Ureter (tissue), 1 donor: ENCODE data around the gene NUBPL. TPM values are rescaled to one million over a fixed set of nuclear protein-coding genes. Genes with fewer than 3 reads are reported as not detected.
"Not testable (repeated sequence)": the region's sequence is repeated elsewhere in the genome, so short reads cannot be mapped to it uniquely, and the experiment has no call there.

Source experiments
- DNase-seq: peaks from one replicate; pipeline ENCODE4 v3.0.0-alpha.2; 2020; ENCODE audit warnings: low spot score
- total RNA-seq: library from RNA; stranded (reverse); gene quantifications from one replicate; pipeline ENCODE4 v1.2.4, GENCODE V29; 2023
- donor health status: DM: yes; HTN: yes; CAD: no.

NUBPL gene
- total RNA-seq, 1 donor from 2014 or later: 24.9 TPM

DNA sequence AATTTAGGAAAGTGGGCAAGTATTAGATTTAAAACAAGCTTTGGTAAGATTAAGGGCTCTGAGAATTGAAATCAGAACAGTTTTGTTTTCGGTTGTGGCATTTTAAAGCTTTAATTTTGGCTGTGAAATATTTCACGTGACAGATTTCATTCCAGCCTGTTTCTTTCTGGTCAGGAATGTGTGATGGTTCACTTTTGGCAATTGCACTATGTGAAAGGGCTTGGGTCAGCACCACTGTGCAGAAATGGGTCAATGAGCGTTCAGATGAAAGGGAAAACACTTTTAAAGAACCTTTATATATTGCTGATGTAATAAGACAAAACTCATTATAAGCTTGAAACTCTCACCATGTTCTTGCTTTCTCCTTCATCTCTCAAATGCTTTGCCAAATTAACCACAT is 17.1 kb downstream of the NUBPL start:
- no peak for DNase-seq

DNA sequence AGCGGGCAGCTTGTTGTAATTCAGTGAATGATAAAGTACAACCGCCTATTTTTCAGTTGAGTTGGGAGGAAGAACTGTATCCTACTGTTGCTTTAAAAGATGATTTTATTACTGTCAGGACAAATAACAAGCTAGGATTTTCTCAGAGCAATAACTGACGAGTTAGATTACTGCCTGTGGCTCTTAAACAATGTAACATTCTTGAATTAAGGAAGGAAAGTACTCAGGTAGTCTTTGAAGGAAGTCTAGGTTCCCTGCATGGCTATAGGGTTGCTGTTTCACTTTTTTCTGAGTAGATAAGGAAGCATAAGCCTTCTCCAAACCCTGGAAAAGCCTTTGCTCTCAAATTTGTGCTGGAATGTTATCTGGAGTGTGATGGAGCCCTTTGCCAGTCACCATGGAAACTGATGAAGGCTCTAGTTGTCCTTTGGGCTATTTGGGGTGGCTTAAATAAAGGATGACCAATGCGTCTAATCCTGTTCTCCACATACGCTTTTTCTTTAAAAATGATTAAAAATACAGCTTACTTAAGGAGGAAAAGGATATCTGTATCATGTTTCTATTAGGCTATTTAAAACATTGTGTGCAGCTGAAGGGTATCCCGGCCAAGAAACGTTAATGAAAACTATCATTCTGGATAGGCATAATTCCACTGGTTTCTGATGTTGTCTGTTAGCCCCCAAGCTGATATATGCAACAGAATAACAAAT is 17.7 kb downstream of the NUBPL start:
- no peak for DNase-seq

- DNase-seq: no peak
These were observed 19.0 kb downstream of the NUBPL start for GRCh38 chr14:31580234-31580633.

DNA sequence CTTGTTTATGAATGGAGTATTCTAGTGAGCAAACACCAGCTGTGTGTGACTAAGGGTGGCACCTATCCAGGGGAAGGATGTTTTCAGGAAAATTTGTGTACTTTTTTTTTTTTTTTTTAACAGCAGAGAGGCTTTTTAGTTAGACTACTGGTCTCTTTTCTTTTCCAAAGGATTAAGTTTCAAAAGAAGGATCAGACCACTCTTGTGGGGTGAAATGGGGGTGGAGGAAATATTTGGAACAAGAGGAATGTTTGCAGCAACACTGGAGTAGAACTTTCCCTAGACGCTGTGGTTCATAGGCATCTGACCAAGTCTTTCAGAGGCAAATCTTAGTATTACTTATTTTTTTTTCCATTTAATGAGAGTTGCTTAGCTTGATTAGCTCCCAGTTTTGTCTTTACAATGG is 21.1 kb downstream of the NUBPL start:
- DNase-seq: no peak

DNA sequence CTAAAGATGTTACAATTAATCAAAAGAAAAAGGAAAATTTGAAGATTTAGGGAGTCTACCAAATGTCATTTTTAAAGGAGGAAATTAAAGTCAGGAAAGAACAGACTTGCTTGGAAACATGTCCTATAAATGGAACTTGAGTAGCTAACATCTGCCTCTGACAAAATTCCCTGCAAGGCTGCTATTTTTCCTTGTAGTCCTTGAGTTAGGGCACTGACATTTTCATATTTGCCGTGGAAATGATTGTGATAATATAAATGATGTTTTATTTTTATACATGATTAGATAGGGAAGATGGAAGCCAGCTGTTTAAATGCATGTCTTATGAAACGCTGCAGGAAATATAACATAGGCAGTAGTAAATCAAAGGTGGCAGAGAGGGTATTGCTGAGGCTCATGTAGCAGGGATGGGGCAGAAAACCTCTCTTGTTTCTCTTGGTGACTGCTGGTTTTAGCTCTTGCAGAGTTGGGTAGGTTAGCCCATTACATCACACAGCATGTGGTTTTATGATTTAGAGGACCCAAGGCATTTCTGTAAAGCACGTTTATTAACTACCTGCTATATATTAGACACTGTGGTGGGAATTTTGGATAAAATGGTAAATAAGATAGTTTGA is 21.7 kb downstream of the NUBPL start:
- DNase-seq: no peak

DNA sequence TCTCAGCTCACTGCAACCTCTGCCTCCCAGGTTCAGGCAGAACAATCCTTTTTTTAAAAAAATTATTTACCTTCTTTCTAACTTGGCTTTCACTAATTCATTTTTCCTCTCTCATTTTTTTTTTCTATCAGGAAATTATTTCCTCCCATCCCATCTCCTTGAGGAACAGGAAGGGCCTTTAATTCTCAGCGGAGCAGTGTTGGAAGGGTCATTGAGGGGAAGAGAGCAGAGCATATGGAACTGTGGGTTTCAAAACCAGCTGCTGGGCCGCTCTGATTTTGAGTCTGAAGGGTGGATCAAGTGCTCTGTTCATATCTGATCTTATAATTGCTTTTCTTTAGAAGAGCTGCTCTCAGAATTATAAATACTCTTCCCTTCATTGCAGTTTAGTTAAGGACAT is 29.0 kb downstream of the NUBPL start:
- no peak for DNase-seq

DNA sequence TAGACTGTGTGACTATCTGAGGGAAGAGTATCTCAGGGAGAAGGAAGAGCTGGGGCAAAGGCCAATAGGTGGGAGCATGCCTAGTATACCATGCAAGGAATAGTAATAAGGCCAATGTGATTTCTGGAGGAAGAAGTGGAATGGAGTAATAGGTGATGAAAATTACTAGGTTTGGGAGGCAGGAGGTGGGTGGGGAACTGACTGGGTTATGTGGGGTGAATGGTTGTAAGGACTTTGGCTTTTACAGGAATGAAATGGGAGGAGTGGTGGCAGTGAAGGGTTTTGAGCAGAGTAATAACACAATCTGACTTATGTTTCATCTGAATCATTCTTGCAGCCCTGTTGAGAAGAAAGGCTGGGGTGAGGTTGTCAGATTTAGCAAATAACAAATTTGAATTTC is 30.9 kb downstream of the NUBPL start:
- DNase-seq: no peak

DNA sequence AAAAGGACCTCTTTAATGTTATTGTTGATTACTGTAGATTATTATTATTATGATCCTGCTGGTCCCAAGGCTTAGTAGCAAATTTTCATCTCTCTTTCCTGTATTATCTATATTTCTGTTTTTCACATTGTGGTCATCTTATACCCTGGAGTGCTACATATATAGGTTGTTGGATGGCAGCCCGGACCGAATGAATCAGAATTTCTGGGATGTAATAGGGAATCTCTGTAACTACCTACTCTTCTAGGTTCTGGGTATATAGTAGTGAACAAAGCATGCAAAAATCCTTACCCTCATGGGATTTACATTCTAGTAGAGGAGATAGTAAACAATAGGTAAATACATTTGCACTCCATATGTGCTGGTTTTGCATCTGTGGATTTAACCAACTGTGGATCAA is 31.4 kb downstream of the NUBPL start:
- no peak for DNase-seq

GRCh38 chr14:31596342-31597095 is 35.3 kb downstream of the NUBPL start:
- DNase-seq: no peak

DNA sequence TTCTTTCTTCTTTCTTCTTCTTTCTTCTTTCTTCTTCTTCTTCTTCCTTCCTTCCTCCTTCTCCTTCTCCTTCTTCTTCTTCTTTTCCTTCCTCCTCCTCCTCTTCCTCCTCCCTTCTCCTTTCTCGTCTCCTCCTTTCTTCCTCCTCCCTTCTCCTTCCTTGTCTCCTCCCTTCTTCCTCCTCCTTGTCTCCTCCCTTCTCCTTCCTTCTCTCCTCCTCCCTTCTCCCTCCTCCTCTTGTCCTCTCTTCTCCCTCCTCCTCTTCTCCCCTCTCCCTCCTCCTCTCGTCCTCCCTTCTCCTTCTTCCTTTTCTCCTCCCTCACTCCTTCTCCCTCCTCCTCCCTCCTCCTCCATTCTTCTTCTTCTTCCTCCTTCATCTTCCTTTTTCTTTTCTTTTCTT is 44.5 kb downstream of the NUBPL start:
- no peak for DNase-seq

- no peak for DNase-seq
These were observed 50.7 kb downstream of the NUBPL start for GRCh38 chr14:31611778-31612433.

DNA sequence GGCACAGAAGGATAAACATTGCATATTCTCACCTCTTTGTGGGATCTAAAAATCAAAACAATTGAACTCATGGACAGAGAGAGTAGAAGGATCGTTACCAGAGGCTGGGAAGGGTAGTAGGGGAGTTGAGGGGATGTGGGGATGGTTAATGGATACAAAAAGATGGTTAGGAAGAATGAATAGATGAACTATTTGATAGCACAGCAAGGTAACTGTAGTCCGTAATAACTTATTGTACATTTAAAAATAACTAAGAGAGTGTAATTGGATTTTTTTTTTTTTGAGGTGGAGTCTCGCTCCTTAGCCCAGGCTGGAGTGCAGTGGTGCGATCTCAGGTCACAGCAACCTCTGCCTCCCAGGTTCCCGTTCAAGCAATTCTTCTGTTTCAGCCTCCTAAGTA is 52.0 kb downstream of the NUBPL start:
- DNase-seq: no peak

DNA sequence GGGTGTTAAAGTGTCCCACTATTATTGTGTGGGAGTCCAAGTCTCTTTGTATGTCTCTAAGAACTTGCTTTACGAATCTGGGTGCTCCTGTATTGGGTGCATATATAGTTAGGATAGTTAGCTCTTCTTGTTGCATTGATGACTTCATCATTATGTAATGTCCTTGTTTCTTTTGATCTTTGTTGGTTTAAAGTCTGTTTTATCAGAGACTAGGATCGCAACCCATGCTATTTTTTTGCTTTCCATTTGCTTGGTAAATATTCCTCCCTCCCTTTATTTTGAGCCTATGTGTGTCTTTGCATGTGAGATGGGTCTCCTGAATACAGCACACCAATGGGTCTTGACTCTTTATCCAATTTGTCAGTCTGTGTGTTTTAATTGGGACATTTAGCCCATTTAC is 57.7 kb downstream of the NUBPL start:
- not testable (repeated sequence) for DNase-seq

DNA sequence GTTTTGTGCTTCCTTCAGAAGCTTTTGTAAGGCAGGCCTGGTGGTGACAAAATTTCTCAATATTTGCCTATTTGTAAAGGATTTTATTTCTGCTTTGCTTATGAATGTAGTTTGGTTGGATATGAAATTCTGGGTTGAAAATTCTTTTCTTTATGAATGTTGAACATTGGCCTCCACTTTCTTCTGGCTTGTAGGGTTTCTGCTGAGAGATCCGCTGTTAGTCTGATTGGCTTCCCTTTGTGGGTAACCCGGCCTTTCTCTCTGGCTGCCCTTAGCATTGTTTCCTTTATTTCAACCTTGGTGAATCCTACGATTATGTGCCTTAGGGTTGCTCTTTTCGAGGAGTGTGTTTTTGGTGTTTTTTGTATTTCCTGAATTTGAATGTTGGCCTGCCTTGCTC is 58.2 kb downstream of the NUBPL start:
- no peak for DNase-seq

GRCh38 chr14:31620898-31621297 is 59.7 kb downstream of the NUBPL start:
- not testable (repeated sequence) for DNase-seq

GRCh38 chr14:31622060-31622459 is 60.9 kb downstream of the NUBPL start:
- no peak for DNase-seq

DNA sequence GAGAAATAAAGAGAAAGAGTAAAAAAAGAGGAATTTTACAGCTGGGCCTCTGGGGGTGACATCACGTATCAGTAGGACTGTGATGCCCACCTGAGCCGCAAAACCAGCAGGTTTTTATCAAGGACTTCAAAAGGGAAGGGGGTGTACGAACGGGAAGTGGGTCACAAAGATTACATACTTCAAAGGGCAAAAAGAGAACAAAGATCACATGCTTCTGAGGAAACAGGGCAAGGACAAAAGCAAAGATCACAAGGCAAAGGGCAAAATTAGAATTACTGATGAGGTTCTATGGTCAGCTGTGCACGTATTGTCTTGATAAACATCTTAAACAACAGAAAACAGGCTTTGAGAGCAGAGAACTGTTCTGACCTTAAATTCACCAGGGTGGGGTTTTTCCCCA is 91.7 kb downstream of the NUBPL start:
- DNase-seq: not testable (repeated sequence)

DNA sequence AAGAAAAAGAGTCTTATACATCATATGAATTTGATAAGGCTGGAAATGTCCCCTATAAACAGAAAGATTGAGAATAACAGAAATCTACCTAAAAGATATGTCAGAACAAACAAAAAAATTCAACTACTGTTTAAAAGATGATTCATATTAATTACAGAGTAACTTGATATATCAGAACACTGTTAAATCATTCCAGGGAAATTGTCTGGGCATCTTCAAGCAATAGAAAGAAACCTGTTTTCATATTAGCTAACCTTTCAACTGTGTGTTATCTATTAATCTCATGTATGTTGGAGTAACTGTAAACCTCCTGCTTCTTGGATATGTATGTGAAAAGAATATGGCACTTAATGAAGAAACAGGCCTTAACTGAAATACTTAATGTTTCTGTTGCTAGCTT is 96.7 kb downstream of the NUBPL start:
- no peak for DNase-seq

DNA sequence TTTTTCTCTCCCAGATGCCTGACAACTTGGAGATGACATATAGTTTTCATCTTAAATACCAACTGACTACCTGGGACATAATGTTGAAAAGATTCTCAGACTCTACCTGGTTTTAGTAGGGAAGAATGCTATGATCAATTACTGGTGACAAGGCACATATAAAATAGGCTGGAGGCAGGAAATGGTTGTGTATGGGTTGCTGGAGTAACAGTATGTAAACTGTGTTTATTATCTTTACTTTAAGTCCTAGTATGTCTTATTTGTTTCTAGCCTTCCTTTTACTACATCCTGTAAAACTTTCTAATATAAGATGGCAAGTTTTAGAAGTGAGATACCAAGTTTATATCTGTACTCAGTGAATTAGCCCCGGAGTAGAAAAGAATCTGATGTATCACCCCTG is 98.1 kb downstream of the NUBPL start:
- no peak for DNase-seq

- no peak for DNase-seq
These were observed 99.0 kb downstream of the NUBPL start for GRCh38 chr14:31660191-31660590.

DNA sequence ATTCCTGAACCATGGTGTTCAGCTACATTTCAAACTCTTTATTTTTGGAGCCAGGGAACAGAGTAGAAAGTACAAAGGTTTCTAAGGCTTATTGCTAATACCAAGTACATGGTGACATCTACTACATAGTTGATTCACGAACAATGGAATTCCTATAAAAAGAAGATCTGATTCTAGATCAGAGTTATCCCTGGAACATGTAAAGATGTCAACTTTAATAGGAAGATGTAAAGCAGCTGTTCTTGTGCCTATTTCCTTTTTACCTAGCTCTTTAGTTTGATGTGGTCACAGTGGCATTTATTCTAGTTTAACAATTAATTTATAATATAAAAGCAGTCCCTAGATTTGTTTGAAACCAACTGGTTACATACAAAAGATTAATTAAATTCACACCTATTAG is 99.5 kb downstream of the NUBPL start:
- DNase-seq: no peak

- no peak for DNase-seq
These were observed 107.1 kb downstream of the NUBPL start for GRCh38 chr14:31668348-31668747.

GRCh38 chr14:31672709-31673108 is 111.5 kb downstream of the NUBPL start:
- no peak for DNase-seq
